Epithelial cell of proximal tubule (primary cell): Measurements from ENCODE around the gene GFM2. TPM values are rescaled to one million over a fixed set of nuclear protein-coding genes. Genes with fewer than 3 reads are reported as not detected.
"Not testable (repeated sequence)": the region's sequence is repeated elsewhere in the genome, so short reads cannot be mapped to it uniquely, and the experiment has no call there.

Experiments used
- DNase-seq: peaks from one replicate; pipeline ENCODE4 v3.0.0-alpha.2; 2011; ENCODE audit warnings: low read depth
- H3K4me3 ChIP-seq: 2 replicates; pipeline ENCODE4 v1.5.1; 2011; ENCODE audit warnings: low read depth, mild to moderate bottlenecking, low read length
- total RNA-seq: library from RNA; depleted of rRNA; stranded (reverse); fragments of >200 nt; gene quantifications from 2 replicates; pipeline ENCODE4 v1.2.3, GENCODE V29; 2015
- TF ChIP-seq, protein P1 (sequence below): conservative IDR thresholded peaks from 2 replicates; pipeline ENCODE4 v1.5.1; 2012; ENCODE audit warnings: low read depth, mild to moderate bottlenecking, low read length

Gene GFM2
- total RNA-seq, 1 donor from 2014 or later: 19.1 TPM

DNA sequence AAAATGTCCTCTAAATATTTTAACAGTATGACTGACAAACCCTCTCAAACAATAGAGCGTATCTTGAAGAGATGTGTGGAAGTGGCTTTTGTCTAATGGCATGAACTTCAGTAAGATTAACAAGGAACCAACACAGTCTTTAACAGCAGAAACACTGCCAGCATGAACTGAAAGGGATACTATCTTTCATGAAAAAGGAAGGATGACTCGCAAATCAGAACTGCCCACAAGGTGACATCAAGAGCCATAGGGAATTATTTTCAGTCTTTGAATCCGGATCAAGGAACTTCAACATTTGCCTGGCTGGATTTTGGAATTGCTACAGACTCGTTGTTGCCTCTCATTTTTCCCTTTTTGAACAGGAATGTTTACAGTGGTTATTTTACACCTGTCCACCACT, 87.0 kb downstream of the GFM2 start:
- TF ChIP-seq, protein P1, sequence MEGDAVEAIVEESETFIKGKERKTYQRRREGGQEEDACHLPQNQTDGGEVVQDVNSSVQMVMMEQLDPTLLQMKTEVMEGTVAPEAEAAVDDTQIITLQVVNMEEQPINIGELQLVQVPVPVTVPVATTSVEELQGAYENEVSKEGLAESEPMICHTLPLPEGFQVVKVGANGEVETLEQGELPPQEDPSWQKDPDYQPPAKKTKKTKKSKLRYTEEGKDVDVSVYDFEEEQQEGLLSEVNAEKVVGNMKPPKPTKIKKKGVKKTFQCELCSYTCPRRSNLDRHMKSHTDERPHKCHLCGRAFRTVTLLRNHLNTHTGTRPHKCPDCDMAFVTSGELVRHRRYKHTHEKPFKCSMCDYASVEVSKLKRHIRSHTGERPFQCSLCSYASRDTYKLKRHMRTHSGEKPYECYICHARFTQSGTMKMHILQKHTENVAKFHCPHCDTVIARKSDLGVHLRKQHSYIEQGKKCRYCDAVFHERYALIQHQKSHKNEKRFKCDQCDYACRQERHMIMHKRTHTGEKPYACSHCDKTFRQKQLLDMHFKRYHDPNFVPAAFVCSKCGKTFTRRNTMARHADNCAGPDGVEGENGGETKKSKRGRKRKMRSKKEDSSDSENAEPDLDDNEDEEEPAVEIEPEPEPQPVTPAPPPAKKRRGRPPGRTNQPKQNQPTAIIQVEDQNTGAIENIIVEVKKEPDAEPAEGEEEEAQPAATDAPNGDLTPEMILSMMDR: no peak
- no peak overlapping the region for H3K4me3 ChIP-seq
- no peak for DNase-seq

DNA sequence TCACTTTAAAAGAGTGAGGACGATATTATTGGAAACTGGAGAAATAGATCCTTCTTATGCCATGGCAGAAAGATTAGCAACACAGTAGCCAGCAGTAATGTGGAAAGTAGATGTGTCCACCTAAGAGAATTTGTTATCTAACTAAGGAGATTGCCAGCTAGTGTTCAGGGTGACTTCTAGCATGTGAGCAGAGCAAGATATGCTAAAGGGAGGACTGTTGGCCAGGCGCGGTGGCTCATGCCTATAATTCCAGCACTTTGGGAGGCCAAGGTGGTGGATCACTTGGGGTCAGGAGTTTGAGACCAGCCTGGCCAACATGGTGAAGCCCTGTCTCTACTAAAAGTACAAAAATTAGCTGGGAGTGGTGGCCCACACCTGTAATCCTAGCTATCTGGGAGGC, 87.6 kb downstream of the GFM2 start:
- not testable (repeated sequence) for H3K4me3 ChIP-seq, DNase-seq

- not testable (repeated sequence) for H3K4me3 ChIP-seq, DNase-seq
Measured at GRCh38 chr5:74678123-74678522, 88.8 kb downstream of the GFM2 start.

DNA sequence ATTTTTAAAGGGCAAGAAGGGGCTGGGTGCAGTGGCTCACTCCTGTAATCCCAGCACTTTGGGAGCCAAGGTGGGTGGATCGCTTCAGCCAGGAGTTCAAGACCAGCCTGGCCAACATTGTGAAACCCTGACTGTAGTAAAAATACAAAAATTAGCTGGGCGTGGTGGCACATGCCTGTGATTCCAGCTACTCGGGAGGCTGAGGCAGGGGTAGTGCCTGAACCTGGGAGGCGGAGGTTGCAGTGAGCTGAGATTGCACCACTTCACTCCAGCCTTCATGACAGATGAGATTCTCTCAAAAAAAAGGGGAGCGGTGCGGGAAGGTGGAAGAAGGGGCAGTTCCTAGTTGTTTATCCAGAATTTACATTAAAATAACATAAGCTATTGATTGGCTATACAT, 90.5 kb downstream of the GFM2 start:
- H3K4me3 ChIP-seq, DNase-seq: not testable (repeated sequence)

GRCh38 chr5:74673011-74673790, 93.7 kb downstream of the GFM2 start:
- TF ChIP-seq, protein P1: peak; percentile 55
- DNase-seq: no peak
- no peak overlapping the region for H3K4me3 ChIP-seq

- TF ChIP-seq, protein P1: no peak
- no peak for DNase-seq
- H3K4me3 ChIP-seq: no peak overlapping the region
Measured at GRCh38 chr5:74672215-74672877, 94.6 kb downstream of the GFM2 start.

Other genes starting within 250 kb of the GFM2 start
- gene ENC1, start 126.4 kb downstream of the GFM2 start, total RNA-seq: 65.8 and 90.5 TPM in 2 replicates
- gene HEXB, start 81.9 kb downstream of the GFM2 start, total RNA-seq: 94.2 and 119 TPM in 2 replicates
- 99.4 and 143 TPM in 2 replicates for gene NSA2, start 132 bp upstream of the GFM2 start, total RNA-seq
- 8.9 and 11.1 TPM in 2 replicates for gene FAM169A, start 99.3 kb upstream of the GFM2 start, total RNA-seq